T-helper 17 cell (primary cell): ENCODE results near the gene WBP2. TPM values are rescaled to one million over a fixed set of nuclear protein-coding genes. Genes with fewer than 3 reads are reported as not detected.
"Not testable (repeated sequence)": the region's sequence is repeated elsewhere in the genome, so short reads cannot be mapped to it uniquely, and the experiment has no call there.

Experiments
- ATAC-seq: fragments of 150-1000 bp; cut with Tn5 transposase; 2 replicates; pipeline ENCODE4 v1.10.0; 2021; ENCODE audit warnings: mild to moderate bottlenecking, moderate library complexity
- DNase-seq, 3 donors: peaks; one replicate each; pipeline versions ENCODE4 v3.0.0 to v3.0.0-alpha.2; 2020 to 2021
- H3K9me3 ChIP-seq: one replicate; pipeline ENCODE4 v1.7.0; 2013; ENCODE audit warnings: low read length, mild to moderate bottlenecking; ENCODE audit not compliant: control insufficient read depth, poor library complexity, severe bottlenecking
- H3K27ac Mint-ChIP-seq: one replicate; pipeline ENCODE4 v1.8.0; 2022; ENCODE audit warnings: mild to moderate bottlenecking, moderate library complexity, mixed read lengths
- H3K27me3 Mint-ChIP-seq: one replicate; pipeline ENCODE4 v1.8.0; 2022; ENCODE audit warnings: mixed read lengths
- H3K36me3 Mint-ChIP-seq: one replicate; pipeline ENCODE4 v1.8.0; 2022; ENCODE audit warnings: low read depth, mixed read lengths
- H3K4me1 Mint-ChIP-seq: one replicate; pipeline ENCODE4 v1.8.0; 2022; ENCODE audit warnings: mild to moderate bottlenecking, mixed read lengths
- H3K4me3 Mint-ChIP-seq: one replicate; pipeline ENCODE4 v1.8.0; 2022; ENCODE audit warnings: mild to moderate bottlenecking, moderate library complexity, mixed read lengths
- total RNA-seq, 4 donors: library from RNA in 2 of 4; stranded (reverse) in 2 of 4; gene quantifications; one replicate each; pipeline ENCODE4 v1.2.3 and lab custom pipeline; 2022 to 2026

The WBP2 gene
- total RNA-seq, 2 donors from 2014 or later, result 86.0 to 114 TPM

DNA sequence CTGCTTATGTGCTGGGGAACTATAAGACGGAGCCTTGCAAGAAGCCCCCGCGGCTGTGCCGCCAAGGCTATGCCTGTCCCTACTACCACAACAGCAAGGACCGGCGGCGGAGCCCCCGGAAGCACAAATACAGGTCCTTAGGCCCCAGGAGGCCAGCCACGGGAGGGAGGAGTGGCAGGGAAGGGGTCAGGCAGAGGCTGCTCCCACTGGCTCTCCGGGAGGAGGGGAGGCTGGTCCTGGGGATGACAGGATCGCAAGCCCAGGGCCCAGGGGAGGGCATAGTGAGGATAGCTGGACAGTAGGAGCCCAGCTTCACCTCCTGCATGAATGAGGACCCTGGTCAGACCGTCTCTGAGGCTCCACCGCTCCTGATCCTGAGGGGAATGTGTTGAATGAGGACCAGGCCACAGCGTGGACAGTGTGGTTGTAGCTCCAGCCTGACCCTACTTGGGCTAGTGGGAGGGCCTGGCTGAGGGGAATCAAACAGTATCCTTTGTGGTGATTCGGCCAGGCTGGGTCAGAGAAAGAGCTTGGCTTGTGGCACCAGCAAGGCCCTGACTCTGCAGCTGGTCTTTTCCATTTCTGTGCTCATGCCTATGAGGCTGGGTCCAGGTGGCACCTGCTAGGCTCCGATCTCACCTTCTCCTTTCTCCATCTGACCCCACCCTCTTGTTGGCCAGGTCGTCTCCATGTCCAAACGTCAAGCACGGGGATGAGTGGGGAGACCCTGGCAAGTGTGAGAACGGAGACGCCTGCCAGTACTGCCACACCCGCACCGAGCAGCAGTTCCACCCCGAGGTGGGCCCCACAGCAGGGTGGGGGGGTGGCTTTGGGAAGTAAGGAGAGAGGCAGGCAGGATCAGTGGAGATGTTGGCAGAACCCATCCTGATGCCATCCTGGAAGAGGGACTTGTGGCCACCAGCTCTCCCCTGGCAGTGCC, 41.8 kb downstream of the WBP2 start:
- Mint-ChIP-seq H3K27ac (no peak overlapping the region), H3K27me3 (no peaks in the 10 kb centered on the region), H3K36me3 (peaks cover 2% of the 10 kb centered on the region), H3K4me3 (no peak overlapping the region), H3K4me1 (peaks cover 6% of the 10 kb centered on the region)
- ATAC-seq (no peak), DNase-seq (no peak)
- H3K9me3 ChIP-seq, result no peaks in the 10 kb centered on the region

- no peaks in the 10 kb centered on the region for H3K9me3 ChIP-seq
- DNase-seq, result no peak
- peaks cover 2% of the 10 kb centered on the region for H3K36me3 Mint-ChIP-seq
- ATAC-seq, result no peak
- H3K4me3 Mint-ChIP-seq, result no peak overlapping the region
- H3K4me1 Mint-ChIP-seq, result peaks cover 6% of the 10 kb centered on the region
- no peaks in the 10 kb centered on the region for H3K27me3 Mint-ChIP-seq
- no peak overlapping the region for H3K27ac Mint-ChIP-seq
Measured at GRCh38 chr17:75812096-75813013, 42.8 kb downstream of the WBP2 start.

- H3K36me3 Mint-ChIP-seq, result peaks cover 2% of the 10 kb centered on the region
- H3K27me3 Mint-ChIP-seq, result no peaks in the 10 kb centered on the region
- peaks cover 5% of the 10 kb centered on the region for H3K4me1 Mint-ChIP-seq
- ATAC-seq, result no peak
- no peaks in the 10 kb centered on the region for H3K9me3 ChIP-seq
- no peak overlapping the region for H3K4me3 Mint-ChIP-seq
- peak overlapping the region; percentile 19 for H3K27ac Mint-ChIP-seq
- no peak for DNase-seq
Measured at GRCh38 chr17:75811174-75811573, 44.0 kb downstream of the WBP2 start.

- not testable (repeated sequence) for H3K4me3 Mint-ChIP-seq, DNase-seq, H3K27me3 Mint-ChIP-seq, ATAC-seq, H3K9me3 ChIP-seq, H3K4me1 Mint-ChIP-seq, H3K36me3 Mint-ChIP-seq
- peak overlapping the region; percentile 19 for H3K27ac Mint-ChIP-seq
Measured at GRCh38 chr17:75810756-75811155, 44.4 kb downstream of the WBP2 start.

DNA sequence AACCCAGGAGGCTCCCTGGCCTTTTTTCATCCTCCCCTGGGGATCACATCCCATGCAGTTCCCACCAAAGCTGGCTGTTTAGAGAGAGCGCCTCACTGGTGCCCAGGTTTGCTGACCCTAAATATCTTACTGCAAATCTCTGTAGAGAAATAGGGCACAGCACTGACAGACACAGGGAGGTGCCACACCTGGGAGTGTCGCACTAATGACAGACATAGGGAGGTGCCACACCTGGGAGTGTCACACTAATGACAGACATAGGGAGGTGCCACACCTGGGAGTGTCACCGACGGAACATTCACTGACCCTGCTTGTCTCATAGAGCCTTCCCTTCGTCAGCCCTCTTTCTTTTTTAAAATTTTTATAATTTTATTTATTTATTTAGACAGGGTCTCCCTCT, 44.9 kb downstream of the WBP2 start:
- Mint-ChIP-seq H3K27me3 (no peaks in the 10 kb centered on the region), H3K4me3 (no peak overlapping the region), H3K27ac (no peak overlapping the region), H3K4me1 (peaks cover 5% of the 10 kb centered on the region), H3K36me3 (peaks cover 2% of the 10 kb centered on the region)
- DNase-seq, result no peak
- no peaks in the 10 kb centered on the region for H3K9me3 ChIP-seq
- no peak for ATAC-seq

DNA sequence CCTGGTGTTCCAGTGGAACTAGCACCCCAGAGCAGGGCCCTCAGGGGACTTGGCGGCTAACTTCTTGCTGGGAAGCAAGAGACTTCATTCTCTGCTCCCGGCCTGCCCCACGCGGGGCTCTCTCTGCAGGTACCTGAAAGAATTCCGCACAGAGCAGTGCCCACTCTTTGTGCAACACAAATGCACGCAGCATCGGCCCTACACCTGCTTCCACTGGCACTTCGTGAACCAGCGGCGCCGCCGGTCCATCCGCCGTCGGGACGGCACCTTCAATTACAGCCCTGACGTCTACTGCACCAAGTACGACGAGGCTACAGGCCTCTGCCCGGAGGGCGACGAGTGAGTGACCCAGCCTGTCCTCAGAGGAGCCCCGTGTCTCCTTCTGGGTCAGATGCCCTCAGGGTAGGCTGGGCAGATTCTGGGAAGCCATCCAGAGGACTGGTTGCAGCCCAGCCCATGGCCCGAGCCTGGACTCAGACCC, 45.5 kb downstream of the WBP2 start:
- Mint-ChIP-seq H3K4me3 (no peak overlapping the region), H3K27me3 (no peaks in the 10 kb centered on the region), H3K27ac (no peak overlapping the region), H3K36me3 (peaks cover 2% of the 10 kb centered on the region), H3K4me1 (peaks cover 5% of the 10 kb centered on the region)
- no peaks in the 10 kb centered on the region for H3K9me3 ChIP-seq
- ATAC-seq (no peak), DNase-seq (no peak)

DNA sequence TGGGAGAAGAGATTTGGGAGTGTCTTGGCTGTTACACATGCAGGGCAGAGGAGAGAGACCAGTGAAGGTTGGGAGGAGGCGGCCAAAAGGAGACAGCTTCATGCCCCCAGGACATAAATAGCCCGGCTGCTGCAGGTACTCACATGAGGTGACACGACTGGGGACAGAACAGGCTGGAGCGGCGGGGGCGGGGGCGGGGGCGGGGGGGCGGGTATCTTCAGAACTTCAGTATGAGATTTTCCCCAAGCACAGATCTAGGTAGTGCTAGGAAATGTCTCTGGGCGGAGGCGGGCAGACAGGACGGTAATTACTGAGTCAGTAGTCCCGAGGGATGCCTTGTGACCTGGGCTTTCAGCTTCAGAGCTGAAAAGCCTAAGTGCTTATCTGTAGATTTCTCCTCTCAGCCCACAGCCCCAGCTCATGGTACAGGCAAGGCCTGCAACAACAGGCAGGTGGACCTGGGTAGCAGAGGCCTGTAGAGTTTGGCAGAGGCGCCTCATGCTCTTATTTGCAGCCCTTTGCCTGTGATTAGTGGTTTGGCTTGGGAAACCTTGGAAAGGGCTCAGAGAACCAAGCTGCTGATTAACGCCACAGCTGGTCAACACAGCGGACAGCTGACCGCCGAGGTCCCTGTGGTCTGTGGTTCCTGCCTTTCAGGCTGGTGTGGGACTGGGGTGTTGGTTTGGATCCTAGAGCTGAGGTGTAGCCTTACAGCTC, 46.1 kb downstream of the WBP2 start:
- ATAC-seq, result no peak

GRCh38 chr17:75808549-75808904, 46.6 kb downstream of the WBP2 start:
- H3K36me3 Mint-ChIP-seq, result peaks cover 2% of the 10 kb centered on the region
- no peak for DNase-seq
- no peaks in the 10 kb centered on the region for H3K27me3 Mint-ChIP-seq
- H3K4me3 Mint-ChIP-seq, result no peak overlapping the region
- H3K27ac Mint-ChIP-seq, result peak overlapping the region; percentile 78
- no peak for ATAC-seq
- H3K9me3 ChIP-seq, result no peaks in the 10 kb centered on the region
- peaks cover 6% of the 10 kb centered on the region for H3K4me1 Mint-ChIP-seq

More for the DNA sequence above, 46.1 kb downstream of the WBP2 start:
- H3K4me3 Mint-ChIP-seq, result no peak overlapping the region
- no peak for DNase-seq
- H3K9me3 ChIP-seq, result no peaks in the 10 kb centered on the region
- H3K27ac Mint-ChIP-seq, result peak overlapping the region; percentile 78
- H3K27me3 Mint-ChIP-seq, result no peaks in the 10 kb centered on the region
- peaks cover 5% of the 10 kb centered on the region for H3K4me1 Mint-ChIP-seq
- peaks cover 2% of the 10 kb centered on the region for H3K36me3 Mint-ChIP-seq

GRCh38 chr17:75807861-75808260, 47.3 kb downstream of the WBP2 start:
- Mint-ChIP-seq H3K27ac (peak overlapping the region; percentile 78), H3K36me3 (peaks cover 2% of the 10 kb centered on the region), H3K27me3 (no peaks in the 10 kb centered on the region), H3K4me1 (peaks cover 8% of the 10 kb centered on the region), H3K4me3 (no peak overlapping the region)
- DNase-seq, result no peak
- no peak for ATAC-seq
- H3K9me3 ChIP-seq, result no peaks in the 10 kb centered on the region

DNA sequence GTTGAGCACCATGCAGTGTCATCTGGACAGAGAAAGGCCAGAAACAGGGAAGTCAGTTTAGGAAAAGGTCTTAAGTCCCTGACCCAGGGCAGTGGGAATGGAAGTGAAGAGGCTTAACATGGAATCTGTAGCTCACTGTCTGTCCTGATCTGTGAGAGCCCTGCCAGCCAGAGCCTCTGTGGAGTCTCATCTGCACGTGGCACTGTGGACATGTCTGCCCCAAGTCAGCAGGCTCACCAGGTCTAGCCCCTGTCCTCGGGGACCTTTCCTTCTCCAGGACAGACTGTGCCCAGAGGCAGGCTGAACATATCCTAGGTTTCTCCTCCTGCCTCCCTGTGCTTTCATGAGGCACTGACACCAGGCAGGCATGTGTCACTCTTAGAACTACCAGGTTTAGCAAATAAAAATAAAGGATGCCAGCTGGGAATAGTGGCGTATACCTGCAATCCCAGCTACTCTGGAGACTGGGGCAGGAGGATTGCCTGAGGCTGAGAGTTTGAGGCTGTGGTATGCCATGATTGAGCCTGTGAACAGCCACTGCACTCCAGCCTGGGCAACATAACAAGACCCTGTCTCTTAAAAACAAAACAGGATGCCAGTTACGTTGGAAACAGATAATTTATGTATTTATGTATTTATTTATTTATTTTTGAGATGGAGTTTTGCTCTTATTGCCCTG, 48.2 kb downstream of the WBP2 start:
- DNase-seq (no peak), ATAC-seq (no peak)
- no peaks in the 10 kb centered on the region for H3K36me3 Mint-ChIP-seq
- H3K27me3 Mint-ChIP-seq, result no peaks in the 10 kb centered on the region
- no peak overlapping the region for H3K4me3 Mint-ChIP-seq
- peaks cover 8% of the 10 kb centered on the region for H3K4me1 Mint-ChIP-seq
- H3K27ac Mint-ChIP-seq, result no peak overlapping the region
- no peaks in the 10 kb centered on the region for H3K9me3 ChIP-seq

DNA sequence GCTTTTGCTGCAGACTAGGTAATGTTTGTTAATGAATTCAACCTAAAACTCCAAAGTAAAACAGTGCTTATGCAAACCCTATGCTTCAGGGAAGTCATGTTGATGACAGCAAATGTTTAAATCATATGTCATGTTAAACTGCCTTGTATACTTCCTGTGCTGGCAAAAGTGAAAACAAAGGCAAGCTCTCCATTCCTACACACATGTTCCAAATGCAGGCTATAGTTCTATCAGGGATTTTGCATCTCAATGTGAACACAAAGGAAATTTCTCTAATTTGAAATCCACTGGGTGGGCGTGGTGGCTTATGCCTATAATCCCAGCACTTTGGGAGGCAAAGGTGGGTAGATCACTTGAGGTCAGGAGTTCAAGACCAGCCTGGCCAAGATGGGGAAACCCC, 51.3 kb downstream of the WBP2 start:
- DNase-seq (no peak), ATAC-seq (no peak)
- Mint-ChIP-seq H3K4me3 (no peak overlapping the region), H3K27ac (no peak overlapping the region), H3K27me3 (no peaks in the 10 kb centered on the region), H3K36me3 (no peaks in the 10 kb centered on the region), H3K4me1 (peaks cover 10% of the 10 kb centered on the region)
- H3K9me3 ChIP-seq, result no peaks in the 10 kb centered on the region

DNA sequence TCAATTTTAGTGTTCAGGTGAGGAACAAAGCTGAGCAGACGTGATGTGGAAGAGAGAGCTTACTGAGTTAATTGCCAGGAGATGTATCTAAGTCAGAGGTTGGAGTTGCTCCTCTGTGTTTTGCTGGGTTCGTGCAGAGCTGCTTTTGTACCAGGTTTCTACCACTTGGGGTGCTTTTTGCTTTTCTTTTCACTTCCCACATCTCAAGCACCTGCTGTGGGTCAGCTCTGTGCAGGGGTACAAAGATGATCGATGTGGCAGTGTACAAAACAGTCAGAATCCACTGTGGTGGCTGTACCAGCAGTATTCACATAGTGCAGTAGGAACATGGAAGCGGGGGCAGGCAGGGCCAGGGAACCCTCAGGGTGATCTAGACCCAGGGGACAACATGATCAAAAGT, 55.7 kb downstream of the WBP2 start:
- H3K27ac Mint-ChIP-seq, result no peak overlapping the region

More for the DNA sequence above, 55.7 kb downstream of the WBP2 start:
- Mint-ChIP-seq H3K4me3 (no peak overlapping the region), H3K36me3 (no peaks in the 10 kb centered on the region), H3K27me3 (no peaks in the 10 kb centered on the region), H3K4me1 (peaks cover 7% of the 10 kb centered on the region)
- H3K9me3 ChIP-seq, result no peaks in the 10 kb centered on the region
- no peak for ATAC-seq
- no peak for DNase-seq
